HepG2 (cell line): ENCODE measurements around the gene CHCHD6. TPM values are rescaled to one million over a fixed set of nuclear protein-coding genes. Genes with fewer than 3 reads are reported as not detected.

Source experiments
- ATF7 ChIP-seq, 2 experiments: fragments of 450-650 bp in 1 of 2; sonication (generic) in 1 of 2; formaldehyde crosslinking in 1 of 2; IDR thresholded peaks; 2 replicates each; pipeline versions ENCODE4 v1.4.0 to v1.6.1; 2016 to 2020; ENCODE audit warnings: antibody characterized with exemption in 1 of 2, mild to moderate bottlenecking in 1 of 2, missing genetic modification reagents in 1 of 2
- DMAP1 ChIP-seq: IDR thresholded peaks from 2 replicates; pipeline ENCODE4 v1.6.1; 2016
- GTF2F1 ChIP-seq: fragments of 150-350 bp; IDR thresholded peaks from 2 replicates; pipeline ENCODE4 v1.6.1; 2014; ENCODE audit warnings: low read length
- HCFC1 ChIP-seq: fragments of 150-350 bp; IDR thresholded peaks from 2 replicates; pipeline ENCODE4 v1.6.1; 2014; ENCODE audit warnings: low read depth, low read length
- HNF4A ChIP-seq: sonication (generic); formaldehyde crosslinking; IDR thresholded peaks from 2 replicates; pipeline ENCODE4 v1.4.0; 2020; ENCODE audit warnings: missing genetic modification reagents
- KLF13 ChIP-seq: sonication (generic); formaldehyde crosslinking; IDR thresholded peaks from 2 replicates; pipeline ENCODE4 v1.4.0; 2020; ENCODE audit warnings: mild to moderate bottlenecking, missing genetic modification reagents
- MLLT10 ChIP-seq: sonication (generic); formaldehyde crosslinking; IDR thresholded peaks from 2 replicates; pipeline ENCODE4 v1.4.0; 2020; ENCODE audit warnings: missing genetic modification reagents
- MXD4 ChIP-seq: IDR thresholded peaks from 2 replicates; pipeline ENCODE4 v1.6.1; 2016; ENCODE audit warnings: mild to moderate bottlenecking, missing biosample characterization, missing genetic modification reagents
- SATB2 ChIP-seq: sonication (generic); formaldehyde crosslinking; IDR thresholded peaks from 2 replicates; pipeline ENCODE4 v1.5.0; 2020; ENCODE audit warnings: missing genetic modification reagents
- SIX1 ChIP-seq: sonication (generic); formaldehyde crosslinking; IDR thresholded peaks from 2 replicates; pipeline ENCODE4 v1.4.0; 2020; ENCODE audit warnings: missing genetic modification reagents, borderline replicate concordance
- ZNF256 ChIP-seq: sonication (generic); formaldehyde crosslinking; conservative IDR thresholded peaks from 2 replicates; pipeline ENCODE4 v1.4.0; 2020; ENCODE audit warnings: missing genetic modification reagents
- ZNF383 ChIP-seq: sonication (generic); formaldehyde crosslinking; IDR thresholded peaks from 2 replicates; pipeline ENCODE4 v1.4.0; 2020; ENCODE audit warnings: missing genetic modification reagents, mild to moderate bottlenecking, borderline replicate concordance
- ZNF652 ChIP-seq: IDR thresholded peaks from 2 replicates; pipeline ENCODE4 v1.6.1; 2016; ENCODE audit warnings: low read depth, borderline replicate concordance
- ZNF720 ChIP-seq: sonication (generic); formaldehyde crosslinking; IDR thresholded peaks from 2 replicates; pipeline ENCODE4 v1.4.0; 2020; ENCODE audit warnings: missing genetic modification reagents
- ZNF776 ChIP-seq: sonication (generic); formaldehyde crosslinking; IDR thresholded peaks from 2 replicates; pipeline ENCODE4 v1.4.0; 2020; ENCODE audit warnings: mild to moderate bottlenecking, missing genetic modification reagents
- ZSCAN29 ChIP-seq: sonication (generic); formaldehyde crosslinking; conservative IDR thresholded peaks from 2 replicates; pipeline ENCODE4 v1.4.0; 2020; ENCODE audit warnings: mild to moderate bottlenecking, missing genetic modification reagents
- polyA plus RNA-seq, 8 experiments: library from polyadenylated mRNA; depleted of rRNA in 3 of 8; stranded (reverse) in 7 of 8; unstranded in 1 of 8; fragments of >200 nt; fragmentation: Illumina TruSeq in 4 of 8; extraction: Trizol in 4 of 8; gene quantifications; 2 replicates each; pipeline versions ENCODE4 v1.2.1 to v1.2.3, GENCODE V29; 2011 to 2016; ENCODE audit warnings: low read depth in 4 of 8, missing spikeins in 1 of 8, mixed read lengths in 1 of 8; ENCODE audit not compliant: insufficient read depth in 1 of 8
- total RNA-seq, 5 experiments: library from RNA; depleted of rRNA; stranded (reverse); fragments of >200 nt; fragmentation: Illumina TruSeq; extraction: Trizol; gene quantifications; 2 replicates each; pipeline ENCODE4 v1.2.3, GENCODE V29; 2016; ENCODE audit warnings: low read depth in 1 of 5
- TF ChIP-seq, protein P1 (sequence below): sonication (generic); formaldehyde crosslinking; IDR thresholded peaks from 2 replicates; pipeline ENCODE4 v1.5.1; 2020; ENCODE audit warnings: missing genetic modification reagents, mild to moderate bottlenecking, borderline replicate concordance
- TF ChIP-seq, protein P2 (sequence below): IDR thresholded peaks from 2 replicates; pipeline ENCODE4 v1.6.1; 2016; ENCODE audit warnings: mild to moderate bottlenecking, missing biosample characterization, missing genetic modification reagents
- TF ChIP-seq, protein P3 (sequence below): sonication (generic); formaldehyde crosslinking; IDR thresholded peaks from 2 replicates; pipeline ENCODE4 v1.4.0; 2020; ENCODE audit warnings: missing genetic modification reagents, borderline replicate concordance
- TF ChIP-seq, protein P4 (sequence below): sonication (generic); formaldehyde crosslinking; IDR thresholded peaks from 2 replicates; pipeline ENCODE4 v1.8.1; 2022; ENCODE audit warnings: mild to moderate bottlenecking, missing genetic modification reagents
- TF ChIP-seq, protein P5 (sequence below): sonication (generic); formaldehyde crosslinking; IDR thresholded peaks from 2 replicates; pipeline ENCODE4 v1.4.0; 2020; ENCODE audit warnings: missing genetic modification reagents
- TF ChIP-seq, protein P6 (sequence below): sonication (generic); formaldehyde crosslinking; IDR thresholded peaks from 2 replicates; pipeline ENCODE4 v1.4.0; 2020; ENCODE audit warnings: mild to moderate bottlenecking, low read depth, missing genetic modification reagents

The CHCHD6 gene
- total and polyA plus RNA-seq, 2 of the 13 experiments (the other 11 are each of a cell fraction or from before 2014, with no cell fraction given) = 20.3 to 20.8 TPM

DNA sequence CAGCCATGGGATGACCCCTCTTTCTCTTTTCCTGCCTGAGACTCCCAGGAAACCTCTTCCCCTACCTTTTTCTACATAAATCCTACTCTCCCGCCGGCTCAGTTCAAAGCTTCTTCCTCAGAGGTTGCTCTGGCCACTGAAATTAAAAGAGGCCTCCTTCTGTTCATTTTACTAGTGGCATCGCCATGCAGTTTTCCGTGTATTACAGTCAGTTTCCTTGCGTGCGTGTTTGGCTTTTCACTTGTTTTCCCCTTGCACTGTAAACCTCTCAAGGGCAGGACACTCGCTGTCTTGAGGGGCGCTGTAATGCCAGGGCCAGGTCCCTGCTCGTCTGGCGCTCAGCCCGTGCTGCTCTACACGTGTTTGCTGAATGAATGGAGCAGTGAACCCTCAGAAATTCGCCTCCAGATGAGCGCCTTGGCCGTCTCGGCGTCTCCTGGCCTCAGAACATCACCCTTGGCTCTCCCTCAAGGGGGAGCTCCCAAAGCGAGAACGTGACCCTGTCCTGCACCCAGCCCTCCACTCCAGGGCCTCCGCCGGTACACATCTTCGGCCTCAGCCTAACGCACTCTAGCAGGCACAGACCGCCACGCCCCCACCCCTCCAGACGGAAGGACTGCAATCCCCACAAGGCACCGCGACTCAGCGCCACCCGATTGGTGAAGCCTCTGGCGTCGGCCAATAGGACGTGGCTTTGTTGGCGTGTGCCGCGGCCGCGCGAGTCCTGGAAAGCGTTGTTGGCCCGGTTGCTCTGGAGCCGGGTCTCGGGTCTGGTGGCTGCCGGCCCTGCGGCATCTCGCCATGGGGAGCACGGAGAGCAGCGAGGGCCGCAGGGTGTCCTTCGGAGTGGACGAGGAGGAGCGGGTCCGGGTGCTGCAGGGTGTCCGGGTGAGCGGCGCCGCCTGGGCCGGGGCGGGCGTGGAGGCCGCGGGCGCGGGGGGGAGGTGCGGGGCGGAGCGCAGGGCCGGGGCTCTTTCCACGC lies at the start of gene CHCHD6 (continued):
- TF ChIP-seq HCFC1 (peak; percentile 97), ZNF256 (CRISPR knock-in tag) (no peak), ZSCAN29 (no peak), ZNF776 (CRISPR knock-in tag) (peak; percentile 66; the same call in 1 of the 2 replicates), MXD4 (peak; percentile 98), ZNF383 (CRISPR knock-in tag) (peak; percentile 13; the same call in 1 of the 2 replicates), SIX1 (CRISPR knock-in tag) (no peak), ATF7 (IDR thresholded peaks at IDR 0.05) (no peak), ATF7 (CRISPR knock-in tag; IDR thresholded peaks at IDR 0.05) (no peak), KLF13 (CRISPR knock-in tag) (peak; percentile 96), MLLT10 (CRISPR knock-in tag) (no peak), GTF2F1 (no peak), HNF4A (CRISPR knock-in tag) (0 out of 2 replicates have a peak, but pooled peaks have one; percentile 10), DMAP1 (CRISPR knock-in tag) (peak; percentile 92), ZNF720 (CRISPR knock-in tag) (no peak), SATB2 (no peak), ZNF652 (CRISPR knock-in tag) (no peak)
- TF ChIP-seq, protein P1, sequence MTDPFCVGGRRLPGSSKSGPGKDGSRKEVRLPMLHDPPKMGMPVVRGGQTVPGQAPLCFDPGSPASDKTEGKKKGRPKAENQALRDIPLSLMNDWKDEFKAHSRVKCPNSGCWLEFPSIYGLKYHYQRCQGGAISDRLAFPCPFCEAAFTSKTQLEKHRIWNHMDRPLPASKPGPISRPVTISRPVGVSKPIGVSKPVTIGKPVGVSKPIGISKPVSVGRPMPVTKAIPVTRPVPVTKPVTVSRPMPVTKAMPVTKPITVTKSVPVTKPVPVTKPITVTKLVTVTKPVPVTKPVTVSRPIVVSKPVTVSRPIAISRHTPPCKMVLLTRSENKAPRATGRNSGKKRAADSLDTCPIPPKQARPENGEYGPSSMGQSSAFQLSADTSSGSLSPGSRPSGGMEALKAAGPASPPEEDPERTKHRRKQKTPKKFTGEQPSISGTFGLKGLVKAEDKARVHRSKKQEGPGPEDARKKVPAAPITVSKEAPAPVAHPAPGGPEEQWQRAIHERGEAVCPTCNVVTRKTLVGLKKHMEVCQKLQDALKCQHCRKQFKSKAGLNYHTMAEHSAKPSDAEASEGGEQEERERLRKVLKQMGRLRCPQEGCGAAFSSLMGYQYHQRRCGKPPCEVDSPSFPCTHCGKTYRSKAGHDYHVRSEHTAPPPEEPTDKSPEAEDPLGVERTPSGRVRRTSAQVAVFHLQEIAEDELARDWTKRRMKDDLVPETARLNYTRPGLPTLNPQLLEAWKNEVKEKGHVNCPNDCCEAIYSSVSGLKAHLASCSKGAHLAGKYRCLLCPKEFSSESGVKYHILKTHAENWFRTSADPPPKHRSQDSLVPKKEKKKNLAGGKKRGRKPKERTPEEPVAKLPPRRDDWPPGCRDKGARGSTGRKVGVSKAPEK (CRISPR knock-in tag) = no peak
- TF ChIP-seq, protein P2, sequence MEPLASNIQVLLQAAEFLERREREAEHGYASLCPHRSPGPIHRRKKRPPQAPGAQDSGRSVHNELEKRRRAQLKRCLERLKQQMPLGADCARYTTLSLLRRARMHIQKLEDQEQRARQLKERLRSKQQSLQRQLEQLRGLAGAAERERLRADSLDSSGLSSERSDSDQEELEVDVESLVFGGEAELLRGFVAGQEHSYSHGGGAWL (CRISPR knock-in tag) = no peak; the same call in 1 of the 2 replicates
- TF ChIP-seq, protein P3, sequence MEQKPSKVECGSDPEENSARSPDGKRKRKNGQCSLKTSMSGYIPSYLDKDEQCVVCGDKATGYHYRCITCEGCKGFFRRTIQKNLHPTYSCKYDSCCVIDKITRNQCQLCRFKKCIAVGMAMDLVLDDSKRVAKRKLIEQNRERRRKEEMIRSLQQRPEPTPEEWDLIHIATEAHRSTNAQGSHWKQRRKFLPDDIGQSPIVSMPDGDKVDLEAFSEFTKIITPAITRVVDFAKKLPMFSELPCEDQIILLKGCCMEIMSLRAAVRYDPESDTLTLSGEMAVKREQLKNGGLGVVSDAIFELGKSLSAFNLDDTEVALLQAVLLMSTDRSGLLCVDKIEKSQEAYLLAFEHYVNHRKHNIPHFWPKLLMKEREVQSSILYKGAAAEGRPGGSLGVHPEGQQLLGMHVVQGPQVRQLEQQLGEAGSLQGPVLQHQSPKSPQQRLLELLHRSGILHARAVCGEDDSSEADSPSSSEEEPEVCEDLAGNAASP (CRISPR knock-in tag) = peak; percentile 47; the same call in 1 of the 2 replicates
- TF ChIP-seq, protein P4, sequence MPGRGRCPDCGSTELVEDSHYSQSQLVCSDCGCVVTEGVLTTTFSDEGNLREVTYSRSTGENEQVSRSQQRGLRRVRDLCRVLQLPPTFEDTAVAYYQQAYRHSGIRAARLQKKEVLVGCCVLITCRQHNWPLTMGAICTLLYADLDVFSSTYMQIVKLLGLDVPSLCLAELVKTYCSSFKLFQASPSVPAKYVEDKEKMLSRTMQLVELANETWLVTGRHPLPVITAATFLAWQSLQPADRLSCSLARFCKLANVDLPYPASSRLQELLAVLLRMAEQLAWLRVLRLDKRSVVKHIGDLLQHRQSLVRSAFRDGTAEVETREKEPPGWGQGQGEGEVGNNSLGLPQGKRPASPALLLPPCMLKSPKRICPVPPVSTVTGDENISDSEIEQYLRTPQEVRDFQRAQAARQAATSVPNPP (CRISPR knock-in tag) = 0 out of 2 replicates have a peak, but pooled peaks have one; percentile 6
- TF ChIP-seq, protein P5, sequence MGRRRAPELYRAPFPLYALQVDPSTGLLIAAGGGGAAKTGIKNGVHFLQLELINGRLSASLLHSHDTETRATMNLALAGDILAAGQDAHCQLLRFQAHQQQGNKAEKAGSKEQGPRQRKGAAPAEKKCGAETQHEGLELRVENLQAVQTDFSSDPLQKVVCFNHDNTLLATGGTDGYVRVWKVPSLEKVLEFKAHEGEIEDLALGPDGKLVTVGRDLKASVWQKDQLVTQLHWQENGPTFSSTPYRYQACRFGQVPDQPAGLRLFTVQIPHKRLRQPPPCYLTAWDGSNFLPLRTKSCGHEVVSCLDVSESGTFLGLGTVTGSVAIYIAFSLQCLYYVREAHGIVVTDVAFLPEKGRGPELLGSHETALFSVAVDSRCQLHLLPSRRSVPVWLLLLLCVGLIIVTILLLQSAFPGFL (CRISPR knock-in tag) = no peak
- TF ChIP-seq, protein P6, sequence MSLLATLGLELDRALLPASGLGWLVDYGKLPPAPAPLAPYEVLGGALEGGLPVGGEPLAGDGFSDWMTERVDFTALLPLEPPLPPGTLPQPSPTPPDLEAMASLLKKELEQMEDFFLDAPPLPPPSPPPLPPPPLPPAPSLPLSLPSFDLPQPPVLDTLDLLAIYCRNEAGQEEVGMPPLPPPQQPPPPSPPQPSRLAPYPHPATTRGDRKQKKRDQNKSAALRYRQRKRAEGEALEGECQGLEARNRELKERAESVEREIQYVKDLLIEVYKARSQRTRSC (CRISPR knock-in tag) = no peak
